Endothelial cell (in vitro differentiated cells): Measurements from ENCODE around the gene DKKL1. TPM values are rescaled to one million over a fixed set of nuclear protein-coding genes. Genes with fewer than 3 reads are reported as not detected.
"Not testable (repeated sequence)": the region's sequence is repeated elsewhere in the genome, so short reads cannot be mapped to it uniquely, and the experiment has no call there.

Experiments used
- DNase-seq: peaks from one replicate; pipeline ENCODE4 v3.0.0; 2021; ENCODE audit warnings: low spot score
- H3K27ac Mint-ChIP-seq: one replicate; pipeline ENCODE4 v1.8.0; 2021; ENCODE audit warnings: mixed read lengths, inconsistent platforms; ENCODE audit not compliant: unreplicated experiment
- H3K27me3 Mint-ChIP-seq: one replicate; pipeline ENCODE4 v1.8.0; 2021; ENCODE audit warnings: mild to moderate bottlenecking, moderate library complexity, mixed read lengths, inconsistent platforms; ENCODE audit not compliant: unreplicated experiment
- H3K36me3 Mint-ChIP-seq: one replicate; pipeline ENCODE4 v1.8.0; 2021; ENCODE audit warnings: mild to moderate bottlenecking, low read depth, mixed read lengths, inconsistent platforms; ENCODE audit not compliant: unreplicated experiment
- H3K4me1 Mint-ChIP-seq: one replicate; pipeline ENCODE4 v1.8.0; 2021; ENCODE audit warnings: mild to moderate bottlenecking, mixed read lengths, inconsistent platforms; ENCODE audit not compliant: unreplicated experiment
- H3K4me3 Mint-ChIP-seq: one replicate; pipeline ENCODE4 v1.8.0; 2021; ENCODE audit warnings: mild to moderate bottlenecking, mixed read lengths, inconsistent platforms; ENCODE audit not compliant: unreplicated experiment
- H3K9me3 Mint-ChIP-seq: one replicate; pipeline ENCODE4 v1.8.0; 2021; ENCODE audit warnings: mixed read lengths, inconsistent platforms; ENCODE audit not compliant: unreplicated experiment
- total RNA-seq: library from RNA; stranded (reverse); fragmentation: NEBNext Ultra II Directional; extraction: Animal tissue kit (Norgen Biotek cat#: 25700); gene quantifications from one replicate; pipeline ENCODE4 v1.2.1, GENCODE V29; 2021; ENCODE audit not compliant: unreplicated experiment
- TF ChIP-seq, protein P1 (sequence below): fragments of 200-600 bp; sonication (generic); IDR thresholded peaks from one replicate; pipeline ENCODE4 v1.5.0; 2021; ENCODE audit warnings: antibody characterized with exemption; ENCODE audit not compliant: unreplicated experiment

The DKKL1 gene
- total RNA-seq, 1 donor from 2014 or later: 2.2 TPM

- Mint-ChIP-seq H3K4me3 (peak within 1 kb of the TSS; percentile 9), H3K4me1 (no peaks in the 10 kb centered on the region), H3K27me3 (peaks cover 6% of the 10 kb centered on the region), H3K36me3 (peaks cover 24% of the 10 kb centered on the region), H3K27ac (no peak within 1 kb of the TSS), H3K9me3 (no peaks in the 10 kb centered on the region)
- DNase-seq: no peak
- TF ChIP-seq, protein P1, sequence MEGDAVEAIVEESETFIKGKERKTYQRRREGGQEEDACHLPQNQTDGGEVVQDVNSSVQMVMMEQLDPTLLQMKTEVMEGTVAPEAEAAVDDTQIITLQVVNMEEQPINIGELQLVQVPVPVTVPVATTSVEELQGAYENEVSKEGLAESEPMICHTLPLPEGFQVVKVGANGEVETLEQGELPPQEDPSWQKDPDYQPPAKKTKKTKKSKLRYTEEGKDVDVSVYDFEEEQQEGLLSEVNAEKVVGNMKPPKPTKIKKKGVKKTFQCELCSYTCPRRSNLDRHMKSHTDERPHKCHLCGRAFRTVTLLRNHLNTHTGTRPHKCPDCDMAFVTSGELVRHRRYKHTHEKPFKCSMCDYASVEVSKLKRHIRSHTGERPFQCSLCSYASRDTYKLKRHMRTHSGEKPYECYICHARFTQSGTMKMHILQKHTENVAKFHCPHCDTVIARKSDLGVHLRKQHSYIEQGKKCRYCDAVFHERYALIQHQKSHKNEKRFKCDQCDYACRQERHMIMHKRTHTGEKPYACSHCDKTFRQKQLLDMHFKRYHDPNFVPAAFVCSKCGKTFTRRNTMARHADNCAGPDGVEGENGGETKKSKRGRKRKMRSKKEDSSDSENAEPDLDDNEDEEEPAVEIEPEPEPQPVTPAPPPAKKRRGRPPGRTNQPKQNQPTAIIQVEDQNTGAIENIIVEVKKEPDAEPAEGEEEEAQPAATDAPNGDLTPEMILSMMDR: no peak
Observed at GRCh38 chr19:49324801-49325576, 38.7 kb upstream of the DKKL1 start, which contains the start of gene SLC6A16. Gene SLC6A16 (minus strand): TSS chr19:49325191. CDS start chr19:49311347, 13,844 bp downstream.

- H3K4me1 Mint-ChIP-seq, H3K27ac Mint-ChIP-seq, H3K9me3 Mint-ChIP-seq, H3K4me3 Mint-ChIP-seq, H3K27me3 Mint-ChIP-seq, DNase-seq: not testable (repeated sequence)
- peaks cover 26% of the 10 kb centered on the region for H3K36me3 Mint-ChIP-seq
Observed at GRCh38 chr19:49325756-49326155, 37.9 kb upstream of the DKKL1 start.

DNA sequence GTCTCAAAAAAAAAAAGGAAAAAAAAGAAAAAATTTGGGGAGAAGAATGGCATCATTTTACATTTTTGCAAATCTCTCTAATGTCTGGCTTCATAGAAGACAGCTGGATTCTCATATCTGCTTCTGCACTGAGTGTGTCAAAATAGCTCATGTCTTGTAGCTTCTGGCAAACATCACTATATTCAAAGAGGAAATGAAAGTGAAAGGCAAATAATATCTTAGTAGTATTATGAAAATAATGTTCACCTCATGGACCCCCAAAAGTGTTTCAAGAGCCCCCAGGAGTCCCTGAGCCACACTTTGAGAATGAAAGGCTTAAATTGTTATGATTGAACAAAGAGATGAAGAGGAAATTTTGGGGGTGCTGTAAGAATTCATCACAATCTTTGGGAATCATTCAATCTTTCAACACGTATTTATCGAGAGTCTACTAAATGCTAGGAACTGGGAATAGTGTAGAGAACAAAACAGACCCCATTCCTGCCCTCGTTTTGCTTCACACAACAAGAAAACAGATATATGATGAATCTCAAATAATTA is 37.4 kb upstream of the DKKL1 start:
- H3K27me3 Mint-ChIP-seq: peaks cover 10% of the 10 kb centered on the region
- H3K27ac Mint-ChIP-seq: no peak overlapping the region
- peaks cover 26% of the 10 kb centered on the region for H3K36me3 Mint-ChIP-seq
- no peak for DNase-seq
- H3K4me1 Mint-ChIP-seq: no peaks in the 10 kb centered on the region
- no peak overlapping the region for H3K4me3 Mint-ChIP-seq
- H3K9me3 Mint-ChIP-seq: no peaks in the 10 kb centered on the region
- TF ChIP-seq, protein P1: no peak

DNA sequence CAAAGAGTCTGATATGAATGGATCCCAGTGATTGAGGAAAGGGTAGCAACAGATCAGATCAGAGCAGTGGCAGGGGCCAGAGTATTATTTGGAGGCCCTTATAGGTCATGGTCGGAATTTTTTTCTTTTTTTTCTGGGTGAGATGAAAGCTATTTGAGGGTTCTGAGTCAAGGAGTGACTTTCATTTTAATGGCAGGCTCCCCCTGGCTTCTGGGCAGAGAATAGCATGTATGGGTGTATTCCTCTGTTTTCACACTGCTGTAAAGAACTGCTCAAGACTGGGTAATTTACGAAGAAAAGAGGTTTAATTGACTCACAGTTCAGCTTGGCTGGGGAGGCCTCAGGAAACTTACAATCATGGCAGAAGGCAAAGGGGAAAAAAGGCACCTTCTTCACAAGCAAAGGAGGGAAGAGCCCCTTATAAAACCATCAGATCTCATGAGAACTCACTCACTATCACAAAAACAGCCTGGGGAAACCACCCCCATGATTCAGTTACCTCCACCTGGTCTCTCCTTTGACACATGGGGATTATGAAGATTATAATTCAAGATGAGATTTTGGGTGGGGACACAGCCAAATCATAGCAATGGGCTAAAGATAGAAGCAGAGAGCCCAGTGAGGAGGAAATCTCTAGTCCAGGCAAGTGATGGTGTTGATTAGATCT is 35.7 kb upstream of the DKKL1 start:
- Mint-ChIP-seq H3K27ac (no peak overlapping the region), H3K27me3 (peaks cover 19% of the 10 kb centered on the region), H3K4me1 (no peaks in the 10 kb centered on the region), H3K9me3 (no peaks in the 10 kb centered on the region), H3K36me3 (peaks cover 24% of the 10 kb centered on the region), H3K4me3 (peak overlapping the region; percentile 32)
- TF ChIP-seq, protein P1: peak; percentile 72
- DNase-seq: no peak

DNA sequence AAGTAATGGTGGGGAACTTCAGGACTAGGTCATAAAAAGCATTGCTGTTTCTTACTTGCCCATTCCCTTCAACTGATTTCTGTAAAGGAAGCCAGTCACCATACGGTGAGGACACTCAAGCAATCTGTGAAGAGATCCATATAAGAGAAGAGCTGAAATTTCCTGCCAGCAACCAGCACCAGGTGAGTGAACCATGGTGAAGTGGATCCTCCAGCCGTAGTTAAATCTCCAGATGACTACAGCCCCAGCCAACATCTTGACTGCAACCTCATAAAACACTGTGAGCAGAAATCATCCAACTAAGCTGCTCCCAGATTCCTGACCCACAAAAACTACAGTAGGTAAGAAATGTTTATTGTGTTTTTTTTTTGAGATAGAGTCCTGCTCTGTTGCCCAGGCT is 34.9 kb upstream of the DKKL1 start:
- Mint-ChIP-seq H3K27me3 (peaks cover 23% of the 10 kb centered on the region), H3K4me3 (no peak overlapping the region), H3K9me3 (no peaks in the 10 kb centered on the region), H3K36me3 (peaks cover 23% of the 10 kb centered on the region), H3K27ac (no peak overlapping the region), H3K4me1 (peaks cover 4% of the 10 kb centered on the region)
- TF ChIP-seq, protein P1: no peak
- no peak for DNase-seq

DNA sequence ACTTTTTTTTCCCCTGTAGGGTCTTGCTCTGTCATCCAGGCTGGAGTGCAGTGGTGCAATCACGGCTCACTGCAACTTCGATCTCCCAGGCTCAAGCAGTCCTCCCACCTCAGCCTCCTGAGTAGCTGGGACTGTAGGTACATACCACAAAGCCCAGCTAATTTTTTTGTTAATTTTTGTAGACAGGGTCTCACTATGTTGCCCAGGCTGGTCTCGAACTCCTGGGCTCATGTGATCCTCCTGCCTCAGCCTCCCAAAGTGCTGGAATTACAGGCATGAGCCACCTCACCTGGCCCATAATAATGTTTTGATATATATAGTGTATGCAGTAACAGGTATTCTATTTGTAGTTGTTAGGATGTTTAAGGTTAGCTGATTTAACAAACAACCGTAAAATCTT is 32.5 kb upstream of the DKKL1 start:
- Mint-ChIP-seq H3K36me3 (peaks cover 19% of the 10 kb centered on the region), H3K27me3 (peaks cover 34% of the 10 kb centered on the region), H3K4me1 (peaks cover 21% of the 10 kb centered on the region)
- H3K4me3 Mint-ChIP-seq, H3K27ac Mint-ChIP-seq, H3K9me3 Mint-ChIP-seq, DNase-seq: not testable (repeated sequence)
